ENCODE results near the gene GALNT18. TPM values are rescaled to one million over a fixed set of nuclear protein-coding genes. Genes with fewer than 3 reads are reported as not detected.
"Not testable (repeated sequence)": the region's sequence is repeated elsewhere in the genome, so short reads cannot be mapped to it uniquely, and the experiment has no call there.

Gene GALNT18
- total RNA-seq, 1 experiment from 2014 or later = 25.3 TPM

DNA sequence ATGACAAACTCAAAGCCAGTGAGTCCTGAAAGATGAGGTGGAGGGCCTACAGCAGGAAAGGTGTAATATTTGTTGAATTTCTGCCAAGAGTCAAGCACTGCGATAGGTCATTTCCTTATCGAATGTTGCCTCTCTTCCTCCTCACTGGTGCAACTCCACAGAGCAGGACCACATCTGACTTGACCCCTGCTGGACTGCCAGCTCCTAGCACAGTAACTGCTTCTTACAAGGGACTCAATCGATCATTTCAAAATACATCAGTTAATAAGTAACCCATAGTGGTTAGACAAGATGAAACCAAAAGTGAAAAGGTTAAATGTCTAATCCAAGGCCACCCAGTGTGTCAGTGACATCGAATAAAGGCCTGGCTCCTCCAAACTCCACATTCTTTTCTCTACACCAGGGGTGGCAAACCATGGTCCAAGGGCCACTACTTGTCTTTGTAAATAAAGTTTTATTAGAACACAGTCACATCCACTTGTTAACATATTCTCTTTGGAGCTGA, 170.3 kb downstream of the GALNT18 start:
- Histone ChIP-seq H3K9me3 (no peaks in the 10 kb centered on the region), H3K36me3 (no peaks in the 10 kb centered on the region), H3K4me3 (no peak overlapping the region), H3K27me3 (no peaks in the 10 kb centered on the region)
- DNase-seq = no peak

DNA sequence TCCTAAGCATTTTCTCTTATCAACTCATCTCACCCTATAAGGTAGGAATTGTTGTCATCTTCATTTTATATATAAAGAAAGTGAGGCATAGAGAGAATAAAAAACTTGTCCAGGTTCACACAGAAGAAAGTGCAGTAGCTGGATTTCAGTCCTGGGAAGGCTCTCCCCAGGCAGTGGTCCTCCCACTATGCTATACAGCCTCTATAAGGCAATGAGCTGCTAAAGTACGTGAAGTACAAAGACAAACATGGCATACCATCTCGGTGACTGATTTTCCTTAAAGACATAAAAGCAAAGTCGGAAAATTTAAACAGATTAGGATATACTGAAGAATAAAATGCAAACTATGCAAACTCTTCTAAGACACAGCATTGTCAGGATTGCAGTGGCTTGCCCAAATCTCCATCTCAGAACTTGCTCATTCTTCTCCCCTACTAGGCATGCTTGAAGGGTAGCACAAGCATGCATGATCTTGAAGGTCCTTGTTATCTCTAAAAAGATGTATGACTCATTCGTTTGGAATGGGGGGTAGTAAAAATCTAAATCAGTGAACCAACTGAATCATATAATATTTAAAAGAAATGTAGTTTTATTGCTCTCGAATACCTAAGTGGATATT, 171.0 kb downstream of the GALNT18 start:
- no peak for DNase-seq
- no peaks in the 10 kb centered on the region for H3K9me3 ChIP-seq
- H3K36me3 ChIP-seq = no peaks in the 10 kb centered on the region
- H3K27me3 ChIP-seq = no peaks in the 10 kb centered on the region
- no peak overlapping the region for H3K4me3 ChIP-seq

DNA sequence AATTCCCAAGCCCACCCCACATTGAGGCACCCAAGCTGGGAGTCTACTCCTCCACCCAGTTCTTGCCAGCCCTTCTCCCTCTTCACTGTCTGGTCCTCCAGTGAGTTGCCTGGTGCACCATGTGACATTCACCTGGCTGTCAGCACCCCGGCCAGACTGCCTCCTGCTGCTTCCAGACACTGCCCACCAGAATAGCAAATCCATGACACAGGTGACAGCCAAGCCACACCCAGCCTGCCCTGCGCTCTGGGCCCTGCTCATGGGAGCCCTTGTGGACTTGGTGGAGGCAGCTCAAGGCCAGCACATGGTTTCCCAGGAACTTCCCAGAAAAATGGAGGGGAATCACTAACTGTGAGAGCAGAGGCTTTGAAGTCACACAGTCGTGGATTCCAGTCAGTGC, 172.5 kb downstream of the GALNT18 start:
- Histone ChIP-seq H3K9me3 (no peaks in the 10 kb centered on the region), H3K36me3 (no peaks in the 10 kb centered on the region), H3K4me3 (no peak overlapping the region), H3K27me3 (no peaks in the 10 kb centered on the region)
- DNase-seq = no peak

DNA sequence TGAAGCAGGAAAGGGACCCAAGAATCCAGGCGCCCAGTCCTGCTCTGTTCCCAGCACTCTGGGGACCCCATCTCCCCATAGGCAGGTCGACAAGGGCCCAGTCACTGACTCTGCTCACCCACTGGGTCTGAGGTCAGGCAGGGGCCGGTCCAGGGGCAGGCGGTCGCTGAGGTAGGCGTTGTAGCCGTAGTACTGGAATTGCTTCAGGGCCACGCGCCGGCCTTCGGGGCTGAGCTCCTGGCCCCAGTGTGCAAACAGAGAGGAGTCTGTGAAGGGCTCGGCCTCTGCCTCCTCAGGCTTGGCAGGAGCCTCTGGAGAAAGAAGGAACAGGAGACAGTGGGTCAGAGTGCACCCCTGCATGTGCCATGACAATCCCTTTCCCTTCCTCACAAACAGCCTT, 173.2 kb downstream of the GALNT18 start:
- DNase-seq = no peak
- H3K4me3 ChIP-seq = no peak overlapping the region
- no peaks in the 10 kb centered on the region for H3K9me3 ChIP-seq

DNA sequence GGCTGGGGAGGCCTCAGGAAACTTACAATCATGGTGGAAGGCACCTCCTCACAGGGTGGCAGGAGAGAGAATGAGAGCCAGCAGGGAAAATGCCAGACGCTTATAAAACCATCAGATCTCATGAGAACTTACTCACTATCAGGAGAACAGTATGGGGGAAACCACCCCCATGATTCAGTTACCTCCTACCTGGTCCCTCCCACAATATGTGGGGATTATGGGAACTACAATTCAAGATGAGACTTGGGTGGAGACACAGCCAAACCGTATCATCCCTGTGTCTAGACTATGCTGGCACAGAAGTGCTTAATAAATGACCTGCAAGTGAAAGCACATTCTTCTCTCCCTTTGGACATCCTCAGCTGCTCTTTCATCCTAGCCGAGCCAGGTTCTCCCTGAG, 174.2 kb downstream of the GALNT18 start:
- not testable (repeated sequence) for DNase-seq, H3K27me3 ChIP-seq, H3K9me3 ChIP-seq, H3K36me3 ChIP-seq, H3K4me3 ChIP-seq

More for the DNA sequence above, 173.2 kb downstream of the GALNT18 start:
- no peaks in the 10 kb centered on the region for H3K36me3 ChIP-seq
- H3K27me3 ChIP-seq = no peaks in the 10 kb centered on the region

DNA sequence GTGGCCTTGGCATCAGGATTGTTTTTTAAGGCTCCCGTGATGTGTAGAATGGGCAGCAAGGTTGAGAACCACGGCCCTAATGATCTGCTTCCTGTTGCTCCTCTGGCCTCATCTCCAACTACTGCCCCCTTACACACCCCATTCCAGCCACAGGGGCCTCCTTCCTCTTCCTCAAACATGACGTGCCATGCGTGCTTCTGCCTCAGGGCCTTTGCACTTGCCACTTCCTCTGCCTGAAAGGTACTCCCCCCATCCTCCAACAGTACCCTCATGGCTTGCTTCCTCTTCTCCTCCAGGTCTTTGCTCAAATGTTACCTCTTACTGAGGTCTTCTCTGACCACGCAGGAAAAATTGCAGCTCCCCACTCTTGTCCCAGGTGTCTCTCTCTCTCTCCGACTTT, 174.8 kb downstream of the GALNT18 start:
- H3K27me3 ChIP-seq = no peaks in the 10 kb centered on the region
- DNase-seq = no peak
- H3K4me3 ChIP-seq = no peak overlapping the region
- H3K9me3 ChIP-seq = no peaks in the 10 kb centered on the region
- no peaks in the 10 kb centered on the region for H3K36me3 ChIP-seq

DNA sequence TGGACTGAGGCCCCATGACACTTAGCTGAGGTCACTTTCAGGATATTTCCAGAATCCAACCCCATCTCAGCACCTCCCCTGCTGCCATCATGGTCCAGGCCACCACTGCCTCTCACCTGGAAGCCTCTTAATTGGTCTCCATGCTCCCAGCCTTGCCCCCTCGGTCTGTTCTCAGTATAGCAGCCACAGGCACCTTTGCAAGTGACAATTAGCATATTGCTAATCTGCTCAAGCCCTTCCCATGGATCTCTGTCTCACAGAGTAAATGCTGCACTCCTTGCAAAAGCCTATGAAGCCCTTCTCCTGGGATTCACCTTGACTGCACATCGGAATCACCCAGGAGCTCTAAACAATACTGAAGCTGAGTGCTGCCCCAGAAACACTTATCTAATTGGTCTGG, 175.2 kb downstream of the GALNT18 start:
- Histone ChIP-seq H3K9me3 (no peaks in the 10 kb centered on the region), H3K27me3 (no peaks in the 10 kb centered on the region), H3K4me3 (no peak overlapping the region), H3K36me3 (no peaks in the 10 kb centered on the region)
- DNase-seq = no peak

DNA sequence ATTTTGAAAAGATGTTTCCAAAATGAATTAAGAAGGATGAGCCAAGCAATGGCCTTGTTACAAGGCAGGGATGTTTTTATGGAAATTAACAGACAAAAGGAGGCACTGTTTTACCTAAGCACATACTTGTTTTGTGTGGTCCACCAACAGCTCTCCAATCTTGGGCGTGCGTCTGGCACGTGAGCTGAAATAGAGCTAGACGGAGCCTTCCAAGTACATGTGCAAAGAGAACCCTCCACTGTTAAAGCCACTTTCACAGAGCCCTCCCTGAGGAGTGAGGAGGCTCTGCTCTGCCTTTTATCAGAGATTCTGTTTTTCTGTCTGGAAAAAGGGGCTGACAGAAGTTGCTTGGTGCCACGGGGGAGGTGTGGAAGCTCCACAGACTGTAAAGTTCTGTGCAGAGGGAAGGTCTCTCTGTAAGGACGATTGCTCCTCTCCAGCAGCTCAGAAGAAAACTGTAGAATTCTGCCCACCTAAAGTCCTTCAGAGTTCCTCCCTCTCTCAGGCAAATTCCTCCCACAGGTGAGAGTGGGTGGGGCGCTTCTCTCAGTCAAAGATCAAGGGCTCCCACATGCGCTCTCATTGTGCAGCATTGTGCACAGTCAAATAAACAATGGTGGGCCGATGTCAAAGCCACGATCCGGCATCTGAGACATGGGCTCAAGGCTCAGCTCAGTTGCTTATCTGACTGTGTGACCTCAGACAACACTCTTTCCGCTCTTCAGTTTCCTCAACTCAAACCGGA, 176.2 kb downstream of the GALNT18 start:
- H3K9me3 ChIP-seq = no peaks in the 10 kb centered on the region
- no peaks in the 10 kb centered on the region for H3K36me3 ChIP-seq
- DNase-seq = no peak
- H3K27me3 ChIP-seq = no peaks in the 10 kb centered on the region
- no peak overlapping the region for H3K4me3 ChIP-seq

DNA sequence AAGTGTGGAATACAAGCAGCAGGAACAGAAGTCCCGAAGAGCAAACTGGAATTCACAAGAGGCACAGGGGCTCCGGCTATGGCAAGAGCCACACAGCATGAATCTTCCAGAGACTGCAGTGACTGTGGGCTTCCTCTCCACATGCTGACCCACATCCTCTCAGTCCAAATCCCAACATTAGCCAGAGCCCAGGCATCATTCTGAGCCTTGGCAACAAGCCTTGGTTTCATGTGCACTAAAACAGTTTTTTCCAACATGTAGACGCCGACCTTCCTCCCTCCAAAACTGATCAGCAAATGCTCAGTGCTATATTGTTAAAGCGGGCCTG, 177.0 kb downstream of the GALNT18 start:
- peak; percentile 18 for DNase-seq
- no peak overlapping the region for H3K4me3 ChIP-seq
- no peaks in the 10 kb centered on the region for H3K27me3 ChIP-seq
- no peaks in the 10 kb centered on the region for H3K36me3 ChIP-seq
- H3K9me3 ChIP-seq = no peaks in the 10 kb centered on the region

DNA sequence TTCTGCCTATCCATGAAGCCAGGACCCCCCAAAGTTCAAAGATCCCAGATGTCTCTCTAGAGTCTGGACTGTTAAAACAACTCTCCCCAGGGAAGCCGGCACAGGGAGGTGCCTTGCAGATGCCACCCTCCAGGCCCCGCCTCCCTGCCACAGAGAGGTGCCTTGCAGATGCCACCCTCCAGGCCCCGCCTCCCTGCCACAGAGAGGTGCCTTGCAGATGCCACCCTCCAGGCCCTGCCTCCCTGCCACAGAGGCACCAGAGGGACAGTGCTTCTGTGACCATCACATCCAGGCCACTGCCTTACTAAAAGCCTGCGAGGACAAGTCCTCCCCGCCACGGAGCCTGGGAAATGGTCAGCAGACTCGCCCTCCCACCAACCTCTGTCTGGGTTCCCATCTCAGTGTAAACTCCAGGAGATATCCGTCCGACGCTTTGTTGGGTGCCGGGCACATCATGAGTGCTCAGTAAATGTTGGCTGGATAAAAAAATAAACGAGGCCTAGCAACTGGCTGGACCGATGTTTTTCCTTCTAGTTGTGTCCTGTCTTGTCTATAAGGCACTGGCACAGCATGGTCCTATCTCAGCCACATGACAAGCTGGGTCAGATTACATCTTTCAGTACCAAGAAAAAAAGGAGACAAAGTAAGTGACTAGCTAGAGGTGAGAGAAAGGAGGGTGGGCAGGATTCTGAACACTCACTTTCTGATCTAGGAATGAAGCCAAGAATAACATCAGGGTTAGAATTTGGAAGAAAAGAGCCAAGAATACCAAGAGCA, 177.6 kb downstream of the GALNT18 start:
- DNase-seq = no peak
- no peaks in the 10 kb centered on the region for H3K27me3 ChIP-seq

DNA sequence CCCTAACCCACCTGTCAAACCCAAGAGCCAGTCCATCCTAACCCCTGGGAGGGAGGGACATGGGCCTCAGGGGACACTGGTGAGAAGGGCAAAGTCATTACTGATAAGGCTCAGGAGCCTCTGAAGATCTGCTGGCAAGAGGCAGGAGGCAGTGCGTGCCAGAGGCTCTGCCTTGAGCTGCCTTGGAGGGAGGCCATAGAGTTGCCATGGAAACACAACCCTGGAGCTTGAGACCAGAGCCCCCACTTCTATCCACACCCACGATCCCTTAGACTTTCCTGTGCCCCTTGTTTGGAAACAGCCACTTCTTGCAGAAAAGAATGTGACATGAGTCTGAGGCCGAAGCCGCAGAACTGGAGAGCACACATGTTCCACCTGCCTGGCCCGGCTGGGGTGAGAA, 179.0 kb downstream of the GALNT18 start:
- H3K36me3 ChIP-seq = no peaks in the 10 kb centered on the region
- H3K9me3 ChIP-seq = no peaks in the 10 kb centered on the region
- no peak for DNase-seq
- no peak overlapping the region for H3K4me3 ChIP-seq
- no peaks in the 10 kb centered on the region for H3K27me3 ChIP-seq

More for the DNA sequence above, 177.6 kb downstream of the GALNT18 start:
- H3K36me3 ChIP-seq = no peaks in the 10 kb centered on the region
- H3K9me3 ChIP-seq = no peaks in the 10 kb centered on the region
- H3K4me3 ChIP-seq = no peak overlapping the region

DNA sequence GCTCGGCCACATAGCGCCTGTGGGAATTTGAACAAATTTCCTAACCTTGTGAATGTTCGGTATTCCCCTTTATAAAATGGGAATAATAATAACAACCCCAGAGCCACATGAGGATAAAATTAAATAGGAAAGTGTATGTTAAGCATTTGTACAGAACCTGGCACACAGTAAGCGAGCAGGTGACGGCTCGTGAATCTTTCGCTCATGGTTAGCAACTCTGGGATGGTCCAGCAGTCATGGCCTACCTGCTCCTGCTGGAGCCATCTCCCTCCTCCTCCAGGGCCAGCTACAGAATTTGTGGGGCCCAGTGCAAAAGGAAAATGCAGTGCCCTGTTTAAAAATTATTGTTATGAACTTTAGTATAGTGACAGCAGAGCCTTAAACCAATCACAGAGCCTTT, 180.3 kb downstream of the GALNT18 start:
- no peak for DNase-seq
- Histone ChIP-seq H3K27me3 (no peaks in the 10 kb centered on the region), H3K9me3 (no peaks in the 10 kb centered on the region), H3K4me3 (no peak overlapping the region), H3K36me3 (no peaks in the 10 kb centered on the region)

DNA sequence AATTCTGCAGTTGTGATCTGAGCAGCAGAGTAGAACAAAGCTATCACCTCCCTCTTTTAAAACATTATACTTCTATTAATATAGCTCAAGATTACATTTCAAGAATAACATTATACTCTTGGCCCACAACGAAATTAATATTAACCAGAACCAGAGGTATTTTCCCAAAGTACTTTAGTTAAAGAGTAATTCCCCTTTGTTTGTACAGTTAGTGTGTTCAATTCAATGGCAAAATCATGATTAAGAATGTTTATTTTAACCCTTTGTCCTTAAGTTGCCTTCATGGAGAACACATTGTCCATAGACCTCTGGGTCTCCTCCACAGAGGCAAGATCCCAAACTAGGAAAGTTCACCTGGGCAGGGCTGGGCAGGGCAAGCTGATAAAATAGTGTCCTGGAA, 180.7 kb downstream of the GALNT18 start:
- Histone ChIP-seq H3K36me3 (no peaks in the 10 kb centered on the region), H3K9me3 (no peaks in the 10 kb centered on the region), H3K27me3 (no peaks in the 10 kb centered on the region), H3K4me3 (no peak overlapping the region)
- DNase-seq = no peak

DNA sequence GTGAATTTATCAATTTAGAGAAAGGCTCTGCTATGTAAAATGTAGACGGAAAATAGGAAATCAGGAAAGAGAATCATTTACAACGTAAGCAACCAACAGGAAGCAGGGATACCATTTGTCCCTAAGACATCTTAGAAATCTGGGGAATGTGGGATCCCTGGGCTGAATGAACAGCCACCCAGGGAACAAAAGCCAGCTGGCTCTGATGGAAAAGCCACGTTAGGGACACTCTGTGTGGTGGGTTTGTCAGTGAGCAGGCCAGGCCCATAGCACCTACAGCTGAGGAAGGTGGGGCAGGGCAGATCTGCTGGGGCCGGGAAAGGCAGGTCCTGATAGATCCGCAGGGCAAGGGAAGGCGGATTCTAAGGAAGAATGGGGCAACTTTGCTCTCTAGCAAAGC, 181.7 kb downstream of the GALNT18 start:
- no peaks in the 10 kb centered on the region for H3K36me3 ChIP-seq
- no peak overlapping the region for H3K4me3 ChIP-seq
- H3K27me3 ChIP-seq = no peaks in the 10 kb centered on the region
- no peaks in the 10 kb centered on the region for H3K9me3 ChIP-seq
- no peak for DNase-seq

DNA sequence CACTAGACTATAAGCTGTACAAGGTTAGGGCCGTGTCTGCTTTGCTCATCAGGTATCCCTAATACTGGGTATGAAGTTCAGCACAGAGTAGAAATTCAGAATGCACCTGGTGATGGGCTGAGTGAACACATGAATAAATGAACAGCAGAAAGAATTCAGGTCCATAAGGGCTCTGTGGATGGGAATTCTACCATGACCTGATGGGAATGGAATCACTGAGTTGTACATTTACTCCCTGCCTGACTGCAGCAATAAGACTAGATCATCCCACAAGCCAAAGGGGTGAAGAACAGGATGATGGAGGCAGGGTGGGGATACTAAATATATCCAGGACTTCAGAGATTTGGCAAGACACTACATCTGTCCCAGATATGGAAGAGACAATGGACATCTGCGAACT, 182.2 kb downstream of the GALNT18 start:
- Histone ChIP-seq H3K36me3 (no peaks in the 10 kb centered on the region), H3K4me3 (no peak overlapping the region), H3K9me3 (no peaks in the 10 kb centered on the region), H3K27me3 (no peaks in the 10 kb centered on the region)
- no peak for DNase-seq

DNA sequence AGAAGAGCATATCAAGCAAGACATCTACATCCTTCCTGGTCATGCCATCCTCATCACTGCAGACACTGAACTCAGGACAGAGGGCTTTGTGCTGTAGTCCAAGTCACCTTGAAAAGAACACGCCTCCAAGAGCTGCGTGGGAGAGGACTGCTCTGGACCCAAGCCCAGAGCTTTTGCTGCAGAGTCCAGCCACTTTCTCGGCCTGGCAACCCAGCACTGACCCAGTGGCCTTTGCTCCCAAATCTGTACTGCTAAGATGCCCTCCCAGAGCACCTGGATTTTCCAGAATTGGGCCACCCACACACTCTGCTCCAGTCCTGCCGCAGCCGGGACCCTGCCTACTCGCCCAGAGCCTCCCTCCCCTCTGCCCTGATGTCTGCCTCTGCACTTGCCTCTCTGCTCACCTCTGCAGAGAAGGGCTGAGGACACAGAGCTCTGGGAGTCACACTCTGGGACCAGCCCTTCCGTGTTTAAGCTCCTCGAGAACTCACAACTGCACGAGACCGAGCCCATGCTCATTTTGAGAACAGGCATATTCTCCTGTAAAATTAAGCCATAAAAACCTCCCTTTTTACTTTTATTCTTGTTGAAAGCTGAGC, 185.0 kb downstream of the GALNT18 start:
- Histone ChIP-seq H3K27me3 (no peaks in the 10 kb centered on the region), H3K36me3 (no peaks in the 10 kb centered on the region; the same call in 1 of the 2 replicates), H3K9me3 (no peaks in the 10 kb centered on the region), H3K4me3 (no peak overlapping the region)
- DNase-seq = no peak

DNA sequence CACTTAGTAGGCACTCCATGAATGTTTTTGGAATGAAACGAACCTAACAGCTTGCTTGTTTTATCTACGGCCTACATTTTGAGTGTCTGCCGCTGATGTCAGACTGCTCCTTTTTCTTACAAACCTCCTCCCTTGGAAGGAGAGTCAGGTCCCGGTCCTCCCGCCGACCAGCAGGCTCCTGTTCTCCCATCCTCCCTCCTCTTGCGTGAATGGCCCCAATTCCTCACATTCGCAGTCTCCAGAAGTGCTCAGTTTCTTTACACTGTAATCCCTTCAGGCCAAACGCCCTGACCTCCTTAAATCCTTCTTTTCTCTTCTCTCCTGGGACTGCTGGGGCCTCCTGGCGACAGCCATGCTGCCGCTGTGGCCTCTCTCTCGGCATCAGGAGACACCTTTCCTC, 186.2 kb downstream of the GALNT18 start:
- Histone ChIP-seq H3K27me3 (no peaks in the 10 kb centered on the region), H3K36me3 (no peaks in the 10 kb centered on the region; the same call in 1 of the 2 replicates), H3K4me3 (no peak overlapping the region), H3K9me3 (no peaks in the 10 kb centered on the region)
- no peak for DNase-seq

Data from MG63 (cell line).